ENCODE data around the gene TRAPPC8.
"Not testable (repeated sequence)": the region's sequence is repeated elsewhere in the genome, so short reads cannot be mapped to it uniquely, and the experiment has no call there.

Gene TRAPPC8

DNA sequence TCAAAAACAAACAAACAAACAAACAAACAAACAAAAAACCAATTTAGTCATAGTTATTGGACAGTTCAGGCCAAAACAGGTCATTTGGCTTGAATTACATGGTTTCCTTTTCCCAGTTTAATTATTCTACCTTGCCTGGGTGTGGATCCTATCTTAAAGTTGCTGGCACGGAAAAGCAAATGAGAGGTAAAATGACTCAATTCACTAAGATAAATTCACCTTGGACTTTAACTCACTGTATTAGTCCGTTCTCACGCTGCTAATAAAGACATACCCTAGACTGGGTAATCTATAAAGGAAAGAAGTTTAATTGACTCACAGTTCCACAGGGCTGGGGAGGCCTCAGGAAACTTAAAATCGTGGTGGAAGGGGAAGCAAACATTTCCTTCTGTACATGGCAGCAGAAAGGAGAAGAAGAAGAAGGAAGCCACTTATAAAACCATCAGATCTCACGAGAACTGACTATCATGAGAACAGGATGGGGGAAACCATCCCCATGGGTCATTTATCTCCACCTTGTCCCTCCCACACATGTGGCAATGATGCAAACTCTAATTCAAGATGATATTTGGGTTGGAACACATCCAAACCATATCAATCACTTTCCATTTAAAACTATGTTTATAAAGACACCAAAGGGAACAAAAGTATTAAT is 22.5 kb upstream of the TRAPPC8 start:
- DNase-seq (ENCODE audit: low spot score): no peak
- TF ChIP-seq, protein P1, sequence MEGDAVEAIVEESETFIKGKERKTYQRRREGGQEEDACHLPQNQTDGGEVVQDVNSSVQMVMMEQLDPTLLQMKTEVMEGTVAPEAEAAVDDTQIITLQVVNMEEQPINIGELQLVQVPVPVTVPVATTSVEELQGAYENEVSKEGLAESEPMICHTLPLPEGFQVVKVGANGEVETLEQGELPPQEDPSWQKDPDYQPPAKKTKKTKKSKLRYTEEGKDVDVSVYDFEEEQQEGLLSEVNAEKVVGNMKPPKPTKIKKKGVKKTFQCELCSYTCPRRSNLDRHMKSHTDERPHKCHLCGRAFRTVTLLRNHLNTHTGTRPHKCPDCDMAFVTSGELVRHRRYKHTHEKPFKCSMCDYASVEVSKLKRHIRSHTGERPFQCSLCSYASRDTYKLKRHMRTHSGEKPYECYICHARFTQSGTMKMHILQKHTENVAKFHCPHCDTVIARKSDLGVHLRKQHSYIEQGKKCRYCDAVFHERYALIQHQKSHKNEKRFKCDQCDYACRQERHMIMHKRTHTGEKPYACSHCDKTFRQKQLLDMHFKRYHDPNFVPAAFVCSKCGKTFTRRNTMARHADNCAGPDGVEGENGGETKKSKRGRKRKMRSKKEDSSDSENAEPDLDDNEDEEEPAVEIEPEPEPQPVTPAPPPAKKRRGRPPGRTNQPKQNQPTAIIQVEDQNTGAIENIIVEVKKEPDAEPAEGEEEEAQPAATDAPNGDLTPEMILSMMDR (IDR thresholded peaks at IDR 0.05; ENCODE audit: extremely low read depth, insufficient read depth, missing control alignments): no peak
- in situ Hi-C loops (cut with MboI; ENCODE audit: low pct_unique_long_range_greater_than_20kb, low sequenced_read_pairs, unreplicated experiment): no loop called here

DNA sequence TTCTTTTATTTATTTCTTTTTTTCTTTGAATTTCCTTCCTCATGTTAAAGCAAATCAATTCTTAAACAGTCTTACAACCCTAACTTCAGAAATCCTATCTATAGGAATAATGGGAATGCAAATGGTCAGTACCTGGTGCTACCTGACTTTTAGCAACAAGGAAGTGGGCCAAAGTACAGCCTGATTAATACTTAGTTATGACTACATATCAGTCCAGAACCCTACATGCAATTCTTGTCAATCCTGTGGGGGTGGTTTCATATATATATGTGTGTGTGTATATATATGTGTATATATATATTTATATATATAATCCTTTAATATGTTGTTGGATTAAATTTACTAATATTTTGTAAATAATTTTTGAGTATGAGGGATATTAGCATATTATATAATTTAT is 14.8 kb upstream of the TRAPPC8 start:
- no peak for DNase-seq (ENCODE audit: low spot score)
- TF ChIP-seq, protein P1 (IDR thresholded peaks at IDR 0.05; ENCODE audit: extremely low read depth, insufficient read depth, missing control alignments): no peak
- in situ Hi-C loops (cut with MboI; ENCODE audit: low pct_unique_long_range_greater_than_20kb, low sequenced_read_pairs, unreplicated experiment): no loop called here

GRCh38 chr18:31954349-31954748 is 11.4 kb upstream of the TRAPPC8 start:
- in situ Hi-C loops (cut with MboI; ENCODE audit: low pct_unique_long_range_greater_than_20kb, low sequenced_read_pairs, unreplicated experiment): no loop called here
- no peak for DNase-seq (ENCODE audit: low spot score)
- TF ChIP-seq, protein P1 (IDR thresholded peaks at IDR 0.05; ENCODE audit: extremely low read depth, insufficient read depth, missing control alignments): no peak

GRCh38 chr18:31953699-31954098 is 10.8 kb upstream of the TRAPPC8 start:
- in situ Hi-C loops (cut with MboI; ENCODE audit: low pct_unique_long_range_greater_than_20kb, low sequenced_read_pairs, unreplicated experiment); DNase-seq (ENCODE audit: low spot score): not testable (repeated sequence)

DNA sequence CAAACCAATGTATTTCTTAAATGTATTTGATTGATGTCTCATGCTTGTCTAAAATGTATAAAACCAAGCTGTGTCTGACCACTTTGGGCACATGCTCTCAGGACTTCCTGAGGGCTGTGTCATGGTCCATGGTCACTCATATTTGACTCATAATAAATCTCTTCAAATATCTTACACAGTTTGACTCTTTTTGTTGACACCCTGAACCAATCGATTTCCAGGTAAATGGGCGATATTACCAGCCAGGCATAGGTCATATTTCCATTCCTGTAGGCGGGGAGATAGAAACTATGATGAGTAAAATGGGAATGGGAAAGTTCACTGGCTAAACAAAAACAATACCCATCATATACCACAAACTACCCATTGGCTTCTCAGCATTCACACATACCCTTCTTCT is 9.3 kb upstream of the TRAPPC8 start:
- TF ChIP-seq, protein P1 (IDR thresholded peaks at IDR 0.05; ENCODE audit: extremely low read depth, insufficient read depth, missing control alignments): no peak
- DNase-seq (ENCODE audit: low spot score): no peak
- in situ Hi-C loops (cut with MboI; ENCODE audit: low pct_unique_long_range_greater_than_20kb, low sequenced_read_pairs, unreplicated experiment): no loop called here

GRCh38 chr18:31950583-31950982 is 7.7 kb upstream of the TRAPPC8 start:
- TF ChIP-seq, protein P1 (IDR thresholded peaks at IDR 0.05; ENCODE audit: extremely low read depth, insufficient read depth, missing control alignments): no peak
- DNase-seq (ENCODE audit: low spot score): no peak
- in situ Hi-C loops (cut with MboI; ENCODE audit: low pct_unique_long_range_greater_than_20kb, low sequenced_read_pairs, unreplicated experiment): no loop called here

DNA sequence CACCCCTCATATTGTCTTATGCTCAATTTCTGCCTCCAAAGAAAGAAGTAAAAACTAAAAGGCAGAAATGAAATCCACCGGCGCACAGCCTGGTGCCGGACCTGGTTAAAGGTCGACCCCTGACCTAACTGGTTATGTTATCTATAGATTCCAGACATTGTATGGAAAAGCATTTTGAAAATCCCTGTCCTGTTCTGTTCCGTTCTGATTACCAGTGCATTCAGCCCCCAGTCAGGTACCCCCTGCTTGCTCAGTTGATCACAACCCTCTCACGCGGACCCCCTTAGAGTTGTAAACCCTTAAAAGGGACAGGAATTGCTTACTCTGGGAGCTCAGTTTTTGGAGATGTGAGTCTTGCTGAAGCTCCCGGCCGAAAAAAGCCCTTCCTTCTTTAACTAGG is 5.4 kb upstream of the TRAPPC8 start:
- in situ Hi-C loops (cut with MboI; ENCODE audit: low pct_unique_long_range_greater_than_20kb, low sequenced_read_pairs, unreplicated experiment); DNase-seq (ENCODE audit: low spot score): not testable (repeated sequence)

Data from GM13977 (cell line).